HG02870 (cell line): ENCODE data around the gene GPBP1.
A peak's percentile ranks its signal among the peaks of the same experiment; 100 is the strongest.
"Not testable (repeated sequence)": the region's sequence is repeated elsewhere in the genome, so short reads cannot be mapped to it uniquely, and the experiment has no call there.

ENCODE experiments used
- ATAC-seq: cut with Tn5 transposase; IDR thresholded peaks from one replicate; pipeline ENCODE4 v1.9.1; 2021; ENCODE audit warnings: mild to moderate bottlenecking, moderate library complexity; ENCODE audit not compliant: unreplicated experiment

The GPBP1 gene

GRCh38 chr5:57173319-57174127, at the start of gene GPBP1:
GPBP1 (plus strand) TSS chr5:57174059; CDS start chr5:57214131, 40,072 bp downstream.
- peak; percentile 66 for ATAC-seq

- no peak for ATAC-seq
Observed at GRCh38 chr5:57128325-57128724, 45.5 kb upstream of the GPBP1 start.

GRCh38 chr5:57133574-57133973, 40.3 kb upstream of the GPBP1 start:
- no peak for ATAC-seq

- no peak for ATAC-seq
Observed at GRCh38 chr5:57137401-57137800, 36.5 kb upstream of the GPBP1 start.

- ATAC-seq = no peak
Observed at GRCh38 chr5:57152316-57152715, 21.5 kb upstream of the GPBP1 start.

GRCh38 chr5:57155033-57155432, 18.8 kb upstream of the GPBP1 start:
- no peak for ATAC-seq

- ATAC-seq = no peak
Observed at GRCh38 chr5:57157131-57157530, 16.7 kb upstream of the GPBP1 start.

- ATAC-seq = no peak
Observed at GRCh38 chr5:57157666-57158065, 16.2 kb upstream of the GPBP1 start.

- no peak for ATAC-seq
Observed at GRCh38 chr5:57163553-57164006, 10.3 kb upstream of the GPBP1 start.

- ATAC-seq = no peak
Observed at GRCh38 chr5:57164124-57164523, 9.7 kb upstream of the GPBP1 start.

- ATAC-seq = not testable (repeated sequence)
Observed at GRCh38 chr5:57165171-57165570, 8.7 kb upstream of the GPBP1 start.

- peak; percentile 76 for ATAC-seq
Observed at GRCh38 chr5:57166276-57166675, 7.6 kb upstream of the GPBP1 start.

- no peak for ATAC-seq
Observed at GRCh38 chr5:57167201-57167600, 6.7 kb upstream of the GPBP1 start.

- ATAC-seq = not testable (repeated sequence)
Observed at GRCh38 chr5:57170116-57170515, 3.7 kb upstream of the GPBP1 start.

GRCh38 chr5:57171816-57172465, 1.9 kb upstream of the GPBP1 start:
- no peak for ATAC-seq

GRCh38 chr5:57172466-57173318, 1.2 kb upstream of the GPBP1 start:
- ATAC-seq = no peak

GRCh38 chr5:57174128-57174889, 450 bp downstream of the GPBP1 start:
- ATAC-seq = peak; percentile 1

- no peak for ATAC-seq
Observed at GRCh38 chr5:57174890-57175510, 1.1 kb downstream of the GPBP1 start.

GRCh38 chr5:57175551-57176309, 1.9 kb downstream of the GPBP1 start:
- ATAC-seq = no peak
